Measurements from ENCODE around the gene MTERF4.

Gene MTERF4

DNA sequence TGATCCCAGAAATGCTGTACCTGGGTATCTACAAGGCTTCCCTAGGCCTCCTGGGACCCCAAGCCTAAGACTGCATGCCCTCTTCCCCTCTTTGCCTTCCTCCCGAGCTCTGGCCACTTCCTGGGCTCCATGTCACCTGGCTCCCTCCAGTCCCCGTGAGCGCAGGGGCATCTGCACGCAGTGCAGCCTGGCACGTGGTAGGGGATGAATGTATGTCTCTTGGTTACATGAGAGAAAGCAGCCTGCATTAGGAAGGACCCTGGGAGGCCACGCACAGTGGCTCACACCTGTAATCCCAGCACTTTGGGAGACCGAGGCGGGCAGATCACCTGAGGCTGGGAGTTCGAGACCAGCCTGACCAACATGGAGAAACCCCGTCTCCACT is 31.3 kb upstream of the MTERF4 start:
- no peak for FAIRE-seq

DNA sequence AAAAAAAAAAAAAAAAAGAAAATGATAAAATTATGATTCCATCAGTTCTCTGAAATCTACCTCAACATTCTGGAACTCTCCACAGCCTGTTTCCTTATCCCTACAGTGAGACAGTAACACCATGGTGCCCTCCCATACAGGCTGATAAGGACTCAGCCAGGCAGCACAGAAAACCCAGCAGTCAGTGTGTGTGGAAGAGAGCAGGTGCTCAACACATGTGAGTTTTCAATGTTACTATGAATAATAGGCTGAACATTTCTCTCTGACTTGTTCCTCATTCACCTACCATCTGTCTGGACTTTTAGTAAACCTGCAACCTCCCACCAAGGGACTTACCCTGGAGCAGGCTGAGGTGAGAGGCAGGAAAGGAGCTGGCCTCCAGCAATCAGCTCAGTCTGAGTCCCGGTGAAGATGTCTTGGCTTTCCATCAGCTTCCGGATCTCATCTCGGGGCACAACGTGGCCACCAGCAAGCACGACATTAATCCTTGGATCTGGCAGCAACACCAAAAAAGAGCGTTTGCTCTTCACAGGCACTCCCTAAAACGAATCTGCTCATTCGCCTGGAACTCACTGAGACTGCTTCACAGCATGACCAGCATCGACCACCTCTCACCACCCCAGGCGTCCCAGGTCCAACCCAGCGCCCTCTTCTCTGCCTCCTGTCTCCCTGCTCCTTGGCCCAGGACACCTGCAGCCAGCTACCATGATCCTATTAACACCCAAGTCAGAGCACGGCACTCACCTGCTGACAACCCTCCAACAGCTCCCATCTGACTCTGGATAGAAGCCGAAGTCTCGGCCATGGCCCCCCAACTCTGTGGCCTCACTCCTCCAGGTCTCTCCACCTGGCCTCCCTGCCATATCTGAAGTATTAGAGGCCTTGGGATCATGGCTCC is 30.7 kb upstream of the MTERF4 start:
- FAIRE-seq, result no peak

DNA sequence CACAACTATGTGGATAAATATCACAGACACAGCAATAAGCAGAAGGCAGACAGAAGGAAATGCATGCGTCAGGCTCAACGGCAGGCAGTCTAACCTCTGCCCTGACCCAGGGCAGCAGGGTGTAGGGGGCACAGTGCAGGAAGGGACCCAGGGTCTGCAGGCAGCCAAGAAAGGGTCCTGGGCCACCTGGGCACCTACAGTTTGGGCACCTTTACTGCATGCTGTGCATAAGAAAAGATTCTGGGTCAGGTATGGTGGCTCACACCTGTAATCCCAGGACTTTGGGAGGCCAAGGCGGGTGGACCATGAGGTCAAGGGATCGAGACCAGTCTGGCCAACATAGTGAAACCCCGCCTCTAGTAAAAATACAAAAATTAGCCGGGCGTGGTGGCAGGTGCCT is 29.4 kb upstream of the MTERF4 start:
- FAIRE-seq, result no peak

DNA sequence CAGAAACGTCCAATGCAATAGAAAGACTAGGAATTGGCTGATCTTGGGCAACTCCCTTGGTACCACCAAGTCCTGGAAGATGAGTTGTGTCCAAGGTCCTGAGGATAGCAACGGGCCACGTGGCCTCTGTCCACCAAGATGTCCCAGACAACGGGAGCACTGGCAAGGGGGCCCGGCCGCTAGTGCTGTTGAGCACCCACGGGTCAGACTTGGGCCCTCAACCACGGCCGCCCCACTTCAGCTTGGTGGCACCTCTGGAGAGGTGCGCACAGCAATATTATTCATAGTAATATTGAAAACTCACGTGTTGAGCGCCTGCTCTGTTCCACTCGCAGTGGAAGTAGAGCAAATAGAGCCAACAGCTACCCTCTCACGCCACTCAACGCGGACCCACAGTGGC is 28.2 kb upstream of the MTERF4 start:
- FAIRE-seq, result no peak

DNA sequence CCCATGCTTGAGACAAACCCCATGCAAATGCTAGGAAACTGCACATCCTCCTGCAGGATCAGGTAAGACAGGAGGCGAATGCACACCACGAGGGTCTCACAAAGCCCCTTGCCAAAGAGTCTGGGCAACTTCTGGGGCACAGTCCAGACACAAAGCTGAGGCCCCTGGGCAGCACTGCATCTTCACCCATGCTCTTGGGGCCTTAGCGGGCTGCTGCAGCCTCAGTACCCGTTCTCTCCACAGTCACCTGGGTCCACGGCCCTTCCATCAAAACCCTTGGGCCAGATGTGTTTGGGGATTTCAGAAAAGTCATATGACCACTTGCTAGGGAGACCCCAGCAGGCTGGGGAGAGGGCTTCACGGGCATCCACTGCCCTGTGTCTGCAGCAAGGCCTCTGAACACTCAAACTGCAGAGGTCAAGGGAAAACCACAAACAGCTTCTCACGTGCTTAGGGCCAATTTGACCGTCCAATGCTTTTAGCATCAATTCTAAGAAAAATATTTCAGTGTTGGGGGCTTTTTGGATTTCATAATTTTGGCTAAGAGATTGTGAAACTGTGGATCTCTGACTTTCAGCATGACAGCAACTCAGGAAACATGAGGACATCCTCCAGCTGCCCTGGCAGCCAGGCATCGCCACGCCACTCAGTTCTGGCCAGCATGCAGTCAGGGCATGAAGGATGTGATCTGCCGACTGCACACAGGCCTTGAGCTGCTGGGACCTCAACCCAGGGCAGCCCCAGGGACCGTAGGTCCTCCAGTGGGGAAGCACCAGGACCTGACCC is 27.2 kb upstream of the MTERF4 start:
- no peak for FAIRE-seq

DNA sequence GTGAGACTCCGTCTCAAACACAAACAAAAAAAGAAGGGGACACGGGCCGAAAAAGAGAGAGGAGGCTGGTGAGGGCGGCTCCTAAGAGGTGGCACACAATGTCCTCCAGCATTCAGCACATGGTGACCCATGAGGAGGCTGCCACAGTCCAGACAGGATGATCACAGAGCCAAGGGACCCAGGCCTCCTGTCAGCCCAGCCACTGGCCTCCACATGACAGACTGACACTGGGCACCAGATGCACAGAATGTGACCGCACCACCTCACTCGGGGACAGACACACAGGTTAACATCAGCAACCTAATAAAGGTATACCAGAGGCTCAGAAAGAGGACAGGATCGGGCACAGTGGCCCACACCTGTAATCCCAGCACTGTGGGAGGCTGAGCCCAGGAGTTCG is 26.2 kb upstream of the MTERF4 start:
- FAIRE-seq, result no peak

DNA sequence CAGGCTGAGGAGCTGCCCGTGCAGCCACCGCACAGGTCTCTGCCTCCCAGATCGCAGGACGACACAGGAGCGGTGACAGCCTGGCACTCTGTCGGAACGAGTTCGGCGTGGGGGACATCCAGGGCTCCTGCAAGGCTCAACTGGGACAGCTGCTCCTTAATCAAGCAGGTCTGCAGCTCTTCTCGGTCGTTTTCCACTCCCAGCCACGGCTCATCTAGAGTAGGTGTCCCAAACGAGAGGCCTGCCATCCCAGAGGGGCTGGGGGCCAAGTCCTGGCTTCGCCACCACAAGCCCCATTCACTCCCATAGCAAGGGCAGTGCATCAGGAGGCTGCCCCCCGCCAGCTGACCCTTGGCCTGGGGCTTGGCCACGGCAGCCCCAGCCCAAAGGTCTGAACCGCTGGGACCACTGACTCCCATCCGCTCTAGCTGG is 24.7 kb upstream of the MTERF4 start:
- FAIRE-seq, result no peak

DNA sequence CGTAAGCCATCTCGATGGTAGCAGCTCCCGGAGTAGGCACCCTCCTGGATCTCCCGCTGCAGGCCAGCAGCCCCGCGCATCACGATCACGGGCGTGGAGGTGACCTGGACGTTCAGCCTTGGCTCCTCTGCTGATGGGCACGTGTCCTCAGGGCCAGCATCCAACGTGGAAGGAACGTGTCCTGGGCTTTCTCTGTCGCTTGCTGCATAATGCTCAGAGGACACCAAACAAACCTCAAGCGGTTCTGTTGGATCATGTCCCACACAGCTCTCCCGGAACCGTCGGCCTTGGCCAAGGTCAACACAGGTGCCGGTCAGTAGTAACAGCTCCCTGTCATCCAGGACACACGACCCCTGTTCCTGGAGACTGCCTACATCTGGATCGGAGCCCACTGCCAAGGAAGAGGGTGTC is 24.1 kb upstream of the MTERF4 start:
- no peak for FAIRE-seq

DNA sequence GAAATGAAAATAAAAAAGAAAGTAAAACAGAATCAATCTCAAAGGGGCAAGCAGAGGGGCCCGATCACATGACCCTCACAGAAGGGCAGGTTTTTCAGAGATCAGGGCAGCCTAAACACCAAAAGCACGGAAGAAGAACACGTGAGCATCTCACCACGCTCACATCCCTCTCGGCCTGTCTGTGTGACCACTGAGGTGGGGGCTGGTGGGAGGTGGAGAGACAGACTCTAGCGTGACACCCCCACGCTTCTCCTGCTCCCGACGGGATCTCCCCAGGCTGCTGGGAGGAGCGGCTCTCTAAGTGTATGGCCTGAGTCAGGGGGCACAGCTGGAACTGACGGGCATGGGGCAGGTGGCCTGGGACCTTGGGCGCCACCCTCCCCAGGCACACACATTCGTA is 23.5 kb upstream of the MTERF4 start:
- no peak for FAIRE-seq

DNA sequence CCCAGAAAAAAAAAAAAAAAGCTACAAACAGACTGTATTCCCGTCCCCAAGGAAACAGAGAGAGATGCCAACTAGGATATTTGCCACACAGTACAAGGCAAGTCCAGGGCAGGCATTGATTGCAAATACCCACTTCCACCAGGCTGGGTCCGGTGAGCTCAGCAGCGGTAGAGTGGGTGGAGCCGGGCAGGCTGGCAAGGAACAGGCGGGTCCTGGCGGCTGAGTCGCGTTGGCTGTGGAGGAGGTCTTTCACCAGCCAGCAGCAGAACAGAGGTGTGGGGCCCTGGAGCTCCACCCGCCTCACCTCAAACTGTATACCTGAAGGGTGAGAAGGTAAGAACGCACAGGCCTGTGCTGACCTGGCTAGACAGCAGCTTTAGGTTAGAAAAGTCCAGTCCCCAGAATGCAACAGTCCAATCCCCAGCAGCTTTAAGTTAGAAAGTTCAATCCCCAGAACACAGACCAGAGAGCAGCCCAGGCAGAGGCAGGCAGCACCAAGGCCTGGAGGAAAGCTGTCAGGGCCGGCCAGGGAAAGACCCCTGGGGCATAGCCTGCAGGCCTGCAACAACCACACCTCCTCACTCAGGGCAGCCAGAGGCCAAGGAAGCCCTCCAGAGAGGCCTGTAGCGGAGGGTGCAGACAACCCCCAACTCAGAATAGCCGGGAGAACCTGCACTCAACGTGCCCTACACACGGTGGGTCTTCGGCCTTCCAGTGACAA is 21.9 kb upstream of the MTERF4 start:
- no peak for FAIRE-seq

DNA sequence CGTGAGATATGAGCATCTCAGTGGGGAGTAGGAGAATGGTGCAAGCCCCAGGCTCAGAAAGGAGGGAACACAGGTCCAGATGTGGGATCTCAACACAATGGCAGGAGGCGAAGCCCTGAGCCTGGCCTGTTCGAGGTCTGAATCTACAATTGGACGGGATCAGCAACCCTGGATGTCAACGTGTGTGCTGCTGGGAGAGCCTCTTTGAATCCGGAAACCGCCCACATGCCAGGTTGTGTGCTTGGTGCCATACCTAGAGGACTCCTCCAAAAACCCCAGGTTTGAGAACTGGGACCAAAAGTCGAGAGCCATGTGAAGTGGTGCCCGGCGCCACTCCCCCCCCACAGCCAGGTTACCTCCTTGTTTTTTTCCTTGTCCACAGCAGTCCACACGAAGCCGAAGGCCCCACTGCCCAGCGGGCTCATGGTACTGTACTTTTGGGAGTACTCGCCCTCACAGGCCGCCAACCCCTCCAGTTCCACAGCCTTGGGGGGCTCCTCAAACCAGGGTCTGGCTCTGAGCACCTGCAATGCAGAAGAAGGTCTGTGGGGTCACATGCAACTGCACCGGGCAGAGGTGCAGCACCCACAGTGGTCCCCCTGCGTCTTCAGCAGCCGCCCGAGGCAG is 20.4 kb upstream of the MTERF4 start:
- no peak for FAIRE-seq

DNA sequence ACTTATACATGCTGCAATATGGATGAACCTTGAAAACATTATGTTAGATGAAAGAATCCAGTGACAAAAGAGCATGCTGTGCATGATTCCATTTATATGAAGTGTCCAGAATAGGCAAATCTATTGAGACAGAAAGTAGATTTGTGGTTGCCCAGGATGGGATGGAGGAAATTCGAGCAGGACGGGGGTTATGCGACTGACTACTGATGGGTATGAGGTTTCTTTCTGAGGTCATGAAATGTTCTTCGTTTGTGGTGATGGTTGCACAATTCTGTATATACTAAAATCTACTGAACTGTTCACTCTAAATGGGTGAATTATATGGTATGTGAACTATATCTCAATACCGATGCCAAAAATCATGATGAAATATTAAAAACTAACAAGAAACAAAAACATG is 18.9 kb upstream of the MTERF4 start:
- FAIRE-seq, result no peak

DNA sequence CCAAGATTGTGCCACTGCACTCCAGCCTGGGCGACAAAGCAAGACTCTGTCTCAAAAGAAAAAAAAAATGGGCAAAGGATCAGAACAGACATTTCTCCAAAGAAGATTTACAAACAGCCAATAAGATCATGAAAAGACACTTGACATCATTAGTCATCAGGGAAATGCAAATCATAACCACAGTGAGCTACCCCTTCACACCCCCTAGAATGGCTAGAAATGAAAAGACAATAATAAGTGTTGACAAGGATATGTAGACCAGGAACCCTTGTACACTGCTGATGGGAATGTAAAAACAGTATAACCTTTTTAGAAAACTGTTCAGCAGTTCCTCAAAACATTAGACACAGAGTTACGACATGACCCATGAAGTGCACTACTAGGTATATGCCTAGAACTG is 18.4 kb upstream of the MTERF4 start:
- no peak for FAIRE-seq

DNA sequence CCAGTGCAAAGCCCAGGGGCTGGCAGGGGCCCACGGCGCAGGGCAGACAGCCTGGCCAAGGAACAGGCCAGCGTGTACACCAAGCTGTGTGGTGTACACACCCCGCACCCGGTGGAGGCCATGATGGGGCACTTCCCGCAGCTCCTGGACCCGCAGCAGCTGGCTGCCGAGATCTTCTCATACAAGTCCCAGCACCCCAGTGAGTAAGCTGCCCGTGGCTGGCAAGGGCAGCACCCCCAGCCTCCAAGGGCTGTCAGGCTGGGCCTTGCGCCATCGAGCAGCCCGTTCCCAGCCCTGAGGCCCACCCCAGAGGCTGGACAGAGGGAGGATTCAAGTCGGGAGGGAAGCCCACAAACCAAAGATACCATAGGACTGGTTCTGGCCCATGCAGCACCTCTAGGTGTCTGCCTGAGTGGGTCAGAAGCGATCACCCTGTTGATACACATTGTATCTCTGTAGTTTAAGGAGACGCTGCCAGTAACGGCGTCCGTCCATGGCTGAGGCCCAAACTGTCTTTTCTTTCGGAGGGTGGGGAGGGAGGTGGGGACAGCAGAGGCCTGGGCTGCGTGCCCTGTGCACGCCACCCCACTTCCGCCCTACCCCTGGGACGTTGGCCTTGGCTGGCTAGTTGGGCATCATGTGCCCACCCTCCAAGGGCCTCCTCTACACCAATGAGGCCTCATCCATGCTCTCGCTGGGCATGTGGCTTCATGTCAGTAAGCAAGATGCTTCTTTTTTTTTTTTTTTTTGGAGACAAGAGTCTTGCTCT is 16.8 kb upstream of the MTERF4 start:
- no peak for FAIRE-seq

DNA sequence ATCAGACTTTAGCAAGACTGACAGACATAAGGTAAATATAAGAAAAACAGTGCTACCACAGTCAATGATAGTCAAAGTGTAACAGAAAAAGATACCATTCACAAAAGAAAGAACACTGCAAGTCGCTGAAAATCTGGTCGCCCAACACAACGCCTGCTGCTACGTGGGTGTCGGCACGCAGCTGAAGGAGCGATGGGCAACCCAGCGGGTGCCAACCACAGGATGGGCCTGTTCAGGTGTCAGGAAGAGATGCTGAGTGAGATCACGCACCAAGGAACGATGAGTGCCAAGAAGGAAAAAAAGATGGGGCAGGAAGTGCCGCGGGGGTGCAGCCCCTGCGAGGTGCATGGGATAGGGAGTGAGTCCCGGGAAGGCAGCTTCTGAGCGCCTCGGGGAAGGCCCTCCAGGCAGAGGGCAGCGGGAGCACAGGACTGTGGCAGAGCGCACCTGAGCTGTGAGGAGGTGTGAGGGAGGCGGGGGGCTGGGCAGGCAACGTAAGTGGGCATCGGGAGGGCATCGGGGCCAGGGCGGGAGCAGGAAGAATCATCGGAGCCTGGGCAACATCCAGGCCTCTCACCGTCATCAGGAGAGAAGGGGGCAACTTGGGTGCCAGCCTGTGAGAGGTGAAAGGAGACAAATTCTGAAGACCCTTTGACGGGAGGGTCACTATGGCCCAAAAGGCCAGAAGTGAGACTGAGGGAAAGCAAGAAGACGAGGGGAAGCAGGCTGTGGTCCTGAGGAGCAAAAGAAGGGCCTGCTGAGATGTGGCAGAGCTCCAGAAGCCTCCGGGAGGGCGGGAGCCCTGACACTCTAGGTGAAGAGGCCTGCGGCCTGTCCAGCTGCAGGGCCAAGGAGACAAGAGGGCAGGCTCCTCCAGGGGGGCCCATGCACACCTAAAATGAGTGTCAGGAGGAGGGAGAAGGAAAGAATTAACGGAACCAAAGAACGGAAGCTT is 14.8 kb upstream of the MTERF4 start:
- no peak for FAIRE-seq

DNA sequence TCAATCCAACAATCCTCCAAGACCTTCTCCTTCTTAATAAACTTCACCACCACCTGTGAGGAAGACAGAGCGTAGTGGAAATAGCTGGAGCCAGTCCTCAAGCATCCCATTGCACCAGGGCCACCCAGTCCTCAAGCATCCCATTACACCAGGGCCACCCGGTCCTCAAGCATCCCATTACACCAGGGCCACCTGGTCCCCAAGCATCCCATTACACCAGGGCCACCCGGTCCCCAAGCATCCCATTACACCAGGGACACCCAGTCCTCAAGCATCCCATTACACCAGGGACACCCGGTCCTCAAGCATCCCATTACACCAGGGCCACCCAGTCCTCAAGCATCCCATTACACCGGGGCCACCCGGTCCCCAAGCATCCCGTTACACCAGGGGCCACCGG is 13.3 kb upstream of the MTERF4 start:
- no peak for FAIRE-seq

DNA sequence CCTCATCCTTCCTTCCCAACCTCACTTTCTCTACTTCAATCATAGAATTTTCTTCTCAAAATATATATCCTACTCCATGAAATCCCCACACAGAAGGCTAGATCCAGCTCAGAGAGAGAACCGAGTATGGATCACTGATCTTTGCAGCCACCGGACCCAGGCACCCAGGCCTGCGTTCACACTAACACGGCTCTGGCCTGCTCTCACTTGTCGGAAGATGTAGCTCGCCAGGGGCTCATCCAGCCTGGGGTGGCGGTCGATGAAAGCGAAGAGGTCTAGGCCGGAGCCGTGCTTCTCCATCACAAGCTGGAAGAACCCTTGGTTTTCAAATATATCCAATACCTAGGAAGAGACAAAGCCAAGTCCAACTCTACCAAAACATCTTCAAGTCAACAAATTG is 12.7 kb upstream of the MTERF4 start:
- no peak for FAIRE-seq

DNA sequence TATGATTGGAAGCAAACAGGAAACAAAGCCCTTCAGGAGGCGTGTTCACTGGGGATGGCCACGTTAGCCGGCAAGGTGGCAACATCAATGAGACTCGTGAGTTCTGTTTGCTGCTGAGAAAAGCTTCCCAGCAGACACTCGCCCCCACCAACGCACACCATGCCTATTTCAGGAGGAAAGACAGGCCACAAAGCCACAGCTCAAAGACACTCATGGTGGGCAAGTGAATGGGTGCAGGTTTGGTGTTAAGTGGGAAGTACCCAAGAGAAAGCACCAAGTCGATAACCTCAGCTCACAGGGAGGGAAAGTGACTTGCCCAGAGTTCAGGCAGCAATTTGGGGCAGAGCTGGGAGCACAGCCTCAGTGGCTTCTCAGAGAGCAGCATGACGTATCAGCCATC is 10.5 kb upstream of the MTERF4 start:
- no peak for FAIRE-seq

DNA sequence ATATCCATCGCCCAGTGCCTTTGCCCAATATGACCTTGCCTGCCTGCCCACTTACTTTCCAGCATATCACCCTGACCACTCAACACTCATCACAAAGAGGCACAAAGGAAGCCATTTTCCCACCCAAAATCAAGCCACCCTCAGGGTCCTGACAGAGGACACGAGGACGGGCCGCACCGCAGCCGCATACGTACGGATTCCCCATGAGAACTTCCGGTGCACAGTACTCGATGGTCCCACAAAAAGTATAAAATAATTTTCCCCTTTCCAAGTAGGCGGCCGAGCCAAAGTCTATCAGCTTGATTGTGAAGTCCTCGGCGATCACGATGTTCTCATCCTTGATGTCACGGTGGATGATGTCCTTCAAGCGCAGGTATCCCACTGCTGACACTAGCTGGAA is 10.0 kb upstream of the MTERF4 start:
- FAIRE-seq, result no peak

DNA sequence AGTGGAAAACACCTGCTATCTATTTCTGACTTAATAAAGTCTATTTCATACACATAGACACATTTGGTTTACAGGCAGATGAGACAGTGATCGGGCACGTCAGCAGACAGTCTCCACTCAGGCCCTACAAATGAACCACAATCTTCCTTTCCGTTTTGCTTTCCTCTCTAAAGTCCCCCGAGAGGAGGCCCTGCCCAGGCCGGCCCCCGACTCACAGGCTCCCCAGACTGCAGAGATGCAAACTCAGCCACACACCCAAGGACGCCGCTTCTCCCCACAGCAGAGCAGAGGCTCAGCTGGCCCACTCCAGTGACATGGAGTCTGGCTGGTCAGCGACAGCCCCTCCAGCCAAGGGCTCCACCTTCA is 9.3 kb upstream of the MTERF4 start:
- FAIRE-seq, result no peak
